HG03025 (cell line): ENCODE measurements around the gene AUTS2.

Experiments used
- ATAC-seq: cut with Tn5 transposase; IDR thresholded peaks from one replicate; pipeline ENCODE4 v1.9.1; 2021; ENCODE audit warnings: mild to moderate bottlenecking, moderate library complexity; ENCODE audit not compliant: unreplicated experiment, low FRiP score

AUTS2 gene

DNA sequence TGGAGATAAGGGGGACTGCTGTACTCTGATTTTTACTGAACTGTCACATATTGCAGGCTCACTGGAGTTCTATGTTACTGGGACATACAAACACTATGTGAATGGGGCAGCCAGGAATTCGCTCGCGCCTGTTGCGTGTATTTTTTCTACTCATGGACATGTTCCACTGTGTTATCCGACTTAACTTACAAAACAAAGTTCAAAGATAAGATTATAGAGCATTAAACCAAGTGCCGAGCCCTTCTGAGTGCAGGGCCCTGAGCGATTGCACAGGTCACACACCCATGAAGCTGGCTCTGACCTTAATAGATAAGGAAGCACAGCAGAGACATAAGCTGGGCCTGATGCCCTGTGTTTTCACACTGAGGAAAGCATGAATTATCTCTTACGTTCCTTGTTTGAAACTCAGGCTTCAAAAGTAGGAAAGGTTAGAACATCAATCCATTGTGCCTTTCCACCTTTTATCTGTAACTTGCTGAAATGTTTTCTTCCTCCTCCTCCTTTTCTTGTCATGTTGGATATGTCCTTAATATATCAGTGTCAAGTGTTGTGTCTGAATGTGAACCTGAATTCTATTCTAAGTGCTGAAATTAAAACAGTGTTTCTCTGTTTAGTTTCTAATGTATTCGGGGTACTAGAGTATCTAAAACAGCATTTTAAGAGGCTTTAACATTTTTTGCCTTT is 273.8 kb downstream of the AUTS2 start:
- ATAC-seq, result no peak

DNA sequence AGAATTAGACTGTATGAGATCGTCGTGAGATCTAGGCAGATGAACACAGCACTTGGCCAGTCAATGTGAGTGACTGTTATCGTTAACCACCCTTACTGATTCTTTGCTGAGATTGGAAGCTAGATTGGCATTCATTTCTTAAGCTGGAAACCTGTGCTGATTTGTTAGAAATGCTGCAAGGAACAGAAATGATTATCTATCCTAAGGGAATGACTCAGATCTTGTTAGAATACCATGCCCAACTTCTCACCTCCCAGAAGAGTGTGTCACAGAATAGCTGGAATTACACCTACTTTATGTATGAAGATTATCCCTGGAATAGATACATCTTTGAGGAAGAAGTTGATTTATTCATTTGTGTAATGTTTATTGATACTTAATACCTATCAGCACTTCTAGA is 275.2 kb downstream of the AUTS2 start:
- ATAC-seq, result no peak

DNA sequence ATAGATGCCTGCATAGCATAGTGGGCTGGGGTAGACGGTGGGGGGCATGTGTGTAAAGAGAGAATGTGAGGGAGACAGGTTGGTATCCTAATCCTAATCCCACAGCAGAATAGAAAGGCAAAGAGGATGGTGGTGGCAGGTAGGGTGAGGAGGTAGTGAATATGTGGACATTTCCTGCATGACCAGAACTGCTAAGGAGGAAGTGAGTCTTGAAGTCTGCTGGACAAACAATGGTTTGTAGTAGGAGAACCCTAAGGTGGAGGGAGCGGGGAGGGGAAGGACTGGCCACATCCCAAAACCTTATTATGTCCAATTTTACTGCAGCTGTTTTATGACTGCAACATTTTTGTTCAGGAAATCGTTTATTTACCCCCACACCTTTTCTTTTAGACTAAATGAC is 279.7 kb downstream of the AUTS2 start:
- ATAC-seq, result no peak

DNA sequence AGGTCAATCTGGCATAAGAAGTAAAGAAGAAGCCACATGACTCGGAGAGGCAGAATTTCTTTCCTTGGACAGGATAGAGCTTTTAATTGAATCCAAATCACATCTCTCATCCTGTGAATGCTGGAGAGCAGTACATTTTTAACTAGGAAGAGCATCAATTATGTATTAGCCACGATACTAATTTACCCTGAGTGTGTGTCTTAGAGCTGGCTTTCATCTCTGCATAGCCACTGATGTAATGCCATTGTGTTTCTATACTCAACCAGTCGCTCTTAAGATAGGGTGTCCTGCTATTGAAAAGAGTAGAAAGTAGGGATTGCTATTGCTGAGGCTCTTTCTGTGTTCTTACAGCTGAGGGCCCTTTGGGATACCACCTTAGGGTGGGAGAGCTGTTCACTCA is 280.3 kb downstream of the AUTS2 start:
- ATAC-seq, result no peak

DNA sequence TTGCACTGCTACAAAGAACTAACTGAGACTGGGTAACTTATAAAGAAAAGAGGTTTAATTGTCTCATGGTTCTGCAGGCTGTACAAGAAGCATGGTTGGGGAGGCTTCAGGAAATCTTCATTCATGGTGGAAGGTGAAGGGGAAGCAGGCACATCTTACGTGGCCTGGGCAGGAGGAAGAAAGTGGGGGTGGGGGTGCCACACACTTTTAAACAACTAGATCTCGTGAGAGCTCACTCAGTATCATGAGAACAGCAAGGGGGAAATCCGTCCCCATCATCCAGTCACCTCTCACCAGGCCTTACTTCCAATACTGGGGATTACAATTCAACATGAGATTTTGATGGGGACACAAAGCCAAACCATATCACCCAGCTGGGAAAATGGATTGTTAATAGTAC is 281.7 kb downstream of the AUTS2 start:
- no peak for ATAC-seq

DNA sequence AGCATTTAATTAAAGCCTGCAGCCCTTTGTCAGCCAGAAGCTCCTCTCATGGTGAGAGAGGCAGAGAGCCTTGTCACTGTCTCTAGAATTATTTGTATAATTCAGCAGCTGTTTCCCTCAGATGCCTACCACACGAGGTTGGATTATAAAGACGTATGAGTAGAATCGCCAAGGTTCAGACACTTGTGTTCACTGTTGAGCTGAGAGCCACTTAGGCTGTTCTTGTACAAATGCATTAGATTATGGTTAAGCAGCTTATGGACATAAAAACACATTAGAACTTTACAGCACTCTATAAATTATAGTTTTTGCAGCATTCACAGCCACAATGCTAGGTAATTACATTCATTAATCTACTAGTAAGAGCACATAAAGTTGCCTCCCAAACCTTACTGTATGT is 282.6 kb downstream of the AUTS2 start:
- no peak for ATAC-seq

DNA sequence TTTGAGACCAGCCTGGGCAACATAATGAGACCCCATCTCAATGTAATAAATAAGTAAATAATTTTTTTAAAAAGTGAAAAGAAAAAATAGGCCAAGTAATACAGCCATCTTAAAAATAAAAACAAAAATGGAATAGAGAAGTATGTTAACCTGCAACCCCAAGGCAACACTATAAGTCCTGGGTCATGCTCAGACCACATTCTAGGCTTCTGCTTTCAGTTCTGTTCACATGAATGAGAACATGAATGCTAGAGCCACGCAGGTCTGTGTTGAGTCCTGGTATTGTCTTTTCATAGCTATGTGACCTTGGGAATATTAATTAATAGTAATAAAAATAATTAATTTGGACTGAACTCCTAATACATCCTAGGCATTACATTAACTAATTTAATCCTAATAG is 284.0 kb downstream of the AUTS2 start:
- ATAC-seq, result peak; percentile 59

DNA sequence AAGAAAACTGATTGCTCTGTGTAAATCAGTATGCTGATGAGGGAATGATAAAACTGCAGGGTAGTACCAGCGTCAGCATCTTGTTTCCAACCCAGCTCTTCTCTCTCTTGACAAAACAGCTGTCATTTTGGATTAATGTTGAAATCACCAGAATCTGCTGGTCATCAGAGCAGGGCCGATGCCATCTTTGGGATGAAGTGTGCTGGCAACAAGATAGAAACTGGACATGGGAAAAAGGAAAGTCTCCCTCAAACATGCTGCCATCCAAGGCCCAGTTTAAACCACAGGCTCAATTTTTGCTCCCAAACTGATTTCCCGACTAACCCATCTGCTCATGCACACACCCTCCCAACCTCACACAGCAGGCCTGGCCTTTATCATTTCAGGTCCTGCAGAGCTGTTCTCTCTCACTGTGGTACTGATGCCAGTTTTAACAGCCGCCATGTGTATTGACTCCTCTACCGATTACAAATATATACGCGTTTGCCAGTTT is 285.2 kb downstream of the AUTS2 start:
- no peak for ATAC-seq

DNA sequence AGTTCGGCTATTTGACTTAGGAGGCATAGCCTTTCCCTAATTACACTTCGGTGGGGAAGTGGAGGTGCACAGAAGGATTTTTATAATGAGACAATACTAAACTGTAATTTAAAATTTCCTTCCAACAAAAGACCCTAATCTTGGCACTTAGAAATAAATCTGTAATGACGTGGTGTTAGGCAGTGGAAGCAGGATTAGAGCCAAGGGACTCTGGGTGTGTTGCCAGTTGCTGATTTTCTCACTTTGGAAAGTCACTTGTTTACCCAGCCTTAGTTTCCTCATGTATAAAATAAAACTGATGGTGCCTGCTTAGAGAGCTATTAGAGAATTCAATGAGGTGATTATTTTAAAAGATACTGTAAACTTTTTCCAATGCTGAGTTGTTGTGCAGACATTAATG is 287.2 kb downstream of the AUTS2 start:
- ATAC-seq, result no peak

DNA sequence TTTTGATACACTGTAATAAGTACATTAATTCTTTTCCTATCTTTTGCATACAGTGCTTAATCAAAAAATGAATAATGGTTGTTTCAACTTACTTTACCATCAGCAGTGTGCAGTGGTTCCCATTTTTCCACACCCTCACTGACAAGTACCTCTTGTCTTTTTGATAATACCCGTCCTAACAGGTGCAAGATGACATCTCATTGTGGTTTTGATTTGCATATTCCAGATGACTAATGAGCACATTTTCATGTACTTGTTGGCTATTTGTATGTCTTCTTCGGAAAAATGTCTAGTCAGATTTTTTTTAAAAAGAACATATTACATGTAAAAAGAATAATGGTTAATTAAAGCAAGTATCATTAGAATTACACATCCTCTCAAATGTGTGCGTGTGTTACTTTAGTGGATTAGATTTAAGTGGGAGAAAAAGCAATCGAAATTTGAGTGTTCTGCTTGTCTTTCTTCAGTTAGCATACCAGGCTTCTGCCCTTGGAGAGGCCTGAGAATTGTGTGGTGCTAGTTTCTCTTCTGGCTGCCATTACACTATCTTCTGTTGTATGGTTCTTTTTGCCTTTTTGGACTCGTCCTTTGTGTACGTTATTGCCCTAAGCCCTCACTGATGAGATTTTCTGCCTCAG is 291.2 kb downstream of the AUTS2 start:
- ATAC-seq, result no peak

DNA sequence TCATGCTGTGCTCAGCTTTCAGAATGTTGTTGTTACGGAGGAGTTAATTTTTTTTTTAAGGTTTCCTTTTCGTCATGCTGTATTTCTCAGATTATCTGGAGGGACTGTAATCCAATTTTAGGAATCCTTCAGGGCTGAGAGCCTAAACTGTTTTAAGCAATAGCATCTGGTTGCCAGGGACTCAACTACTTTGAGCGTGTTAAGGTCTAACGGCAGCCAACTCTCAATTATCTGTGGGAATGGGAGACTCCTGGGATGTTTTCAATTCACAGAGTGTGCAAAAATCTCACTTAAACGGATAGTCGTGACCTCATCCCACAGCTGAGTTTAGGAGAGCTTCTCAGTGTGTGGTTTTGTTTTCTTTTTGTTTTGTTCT is 291.7 kb downstream of the AUTS2 start:
- ATAC-seq, result no peak

DNA sequence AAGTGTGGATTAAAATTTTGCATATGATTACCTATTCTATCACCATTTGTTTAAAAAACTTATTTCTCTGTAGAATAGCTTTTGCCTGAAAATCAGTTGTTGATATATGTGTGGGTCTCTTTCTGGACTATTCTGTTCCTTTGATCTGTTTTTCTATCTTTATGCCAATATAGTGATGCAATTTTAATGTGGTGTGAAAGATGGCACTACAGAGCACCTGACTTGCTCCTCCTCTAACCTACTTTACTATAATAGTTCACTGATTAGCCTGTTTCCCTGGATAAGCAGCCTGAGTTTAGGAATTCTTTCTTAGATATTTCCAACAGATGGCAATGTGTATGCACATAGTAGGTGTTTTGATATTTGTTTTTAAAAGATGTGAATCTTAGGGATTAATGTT is 294.5 kb downstream of the AUTS2 start:
- ATAC-seq, result no peak

DNA sequence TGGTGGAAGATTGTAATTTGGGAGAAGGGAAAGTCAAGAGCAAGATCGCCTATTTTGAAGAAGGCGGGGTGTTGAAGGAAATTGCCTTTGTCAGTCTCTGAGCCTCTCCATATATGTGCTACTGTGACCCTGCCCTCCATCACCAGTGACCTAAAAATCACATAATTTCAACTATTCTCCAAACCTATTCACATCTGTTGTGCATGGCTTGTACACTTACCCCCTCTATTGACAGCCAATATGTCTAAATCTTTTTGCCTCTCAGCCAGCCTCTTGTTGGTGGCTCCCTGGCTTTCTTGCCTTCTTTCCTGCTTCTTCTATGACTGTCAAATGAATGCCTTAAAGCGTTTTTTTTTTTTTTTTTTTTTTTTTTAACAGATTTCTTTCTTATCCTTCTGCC is 295.6 kb downstream of the AUTS2 start:
- ATAC-seq, result no peak

DNA sequence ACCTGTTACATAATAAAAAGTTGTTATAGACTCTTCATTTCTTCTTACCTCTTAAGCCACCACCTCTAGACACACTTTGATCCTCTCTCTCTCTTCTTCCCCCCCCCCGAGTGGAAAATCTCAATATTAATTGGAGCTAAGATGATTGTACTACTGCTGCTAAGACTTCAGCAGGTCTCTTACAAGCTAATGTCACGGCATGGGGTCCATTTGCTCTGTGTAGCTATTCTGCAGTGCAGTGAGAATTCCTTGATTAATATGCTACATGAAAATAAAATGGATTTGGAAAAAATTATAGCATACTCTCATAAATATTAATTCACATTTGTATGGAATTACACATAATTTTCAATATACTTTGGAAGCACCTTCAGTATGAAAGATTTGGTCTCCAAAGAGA is 297.2 kb downstream of the AUTS2 start:
- ATAC-seq, result no peak

DNA sequence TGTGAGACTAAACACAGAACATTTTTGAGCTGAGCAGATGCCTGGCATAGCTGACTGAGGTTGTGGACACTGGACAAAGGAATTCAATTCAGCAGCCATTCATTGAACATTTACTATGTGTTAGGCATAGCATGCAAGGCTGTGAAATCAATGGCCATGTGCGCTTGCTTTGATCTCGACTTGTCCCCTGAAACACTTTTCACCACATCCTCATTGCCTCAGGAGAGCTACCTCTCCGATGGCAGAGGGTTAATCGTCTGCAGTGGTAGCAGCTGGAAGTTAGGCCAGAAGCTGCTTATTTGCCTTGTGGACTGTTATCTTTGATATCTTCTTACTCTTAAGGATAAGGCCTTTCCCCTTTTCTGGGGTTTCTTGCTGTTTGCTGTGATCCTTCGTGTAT is 297.8 kb downstream of the AUTS2 start:
- ATAC-seq, result no peak

DNA sequence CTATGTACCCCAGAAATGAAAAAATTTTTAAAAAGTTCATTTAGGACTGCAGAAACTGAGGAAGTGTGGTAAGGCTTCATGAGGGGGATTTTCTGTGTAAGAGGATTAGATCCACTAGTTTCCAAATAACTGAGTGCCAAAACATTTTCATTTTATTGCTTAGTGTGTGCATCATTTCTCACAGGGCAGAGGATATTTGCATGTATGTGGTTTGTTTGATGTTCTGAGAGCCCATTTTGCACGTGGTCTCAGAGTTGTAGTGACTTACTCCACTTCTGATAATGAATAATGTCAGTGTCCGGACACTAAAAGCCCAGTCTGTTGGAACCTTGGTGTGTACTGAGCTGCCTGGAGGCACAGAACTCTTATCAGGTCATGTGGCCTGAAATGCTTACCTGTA is 299.9 kb downstream of the AUTS2 start:
- no peak for ATAC-seq

DNA sequence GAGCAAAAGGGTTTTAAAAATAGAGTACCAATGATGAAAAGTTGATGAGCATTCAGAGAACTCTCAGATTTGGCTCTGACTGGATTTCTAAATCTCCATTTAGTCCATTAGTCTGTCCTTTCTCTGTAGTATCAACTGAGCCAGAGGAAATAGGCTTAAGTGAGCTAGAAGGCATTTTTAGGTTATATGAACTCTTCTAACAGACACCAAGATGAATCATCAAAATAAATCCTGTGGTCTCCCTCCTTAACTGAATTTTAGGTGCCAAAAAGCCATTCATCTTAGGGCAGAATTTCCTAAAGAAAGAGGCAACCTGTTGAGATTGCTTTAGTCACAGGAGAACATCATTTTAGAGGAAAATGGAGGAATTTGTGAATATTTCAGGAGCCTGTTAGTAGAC is 305.1 kb downstream of the AUTS2 start:
- no peak for ATAC-seq

DNA sequence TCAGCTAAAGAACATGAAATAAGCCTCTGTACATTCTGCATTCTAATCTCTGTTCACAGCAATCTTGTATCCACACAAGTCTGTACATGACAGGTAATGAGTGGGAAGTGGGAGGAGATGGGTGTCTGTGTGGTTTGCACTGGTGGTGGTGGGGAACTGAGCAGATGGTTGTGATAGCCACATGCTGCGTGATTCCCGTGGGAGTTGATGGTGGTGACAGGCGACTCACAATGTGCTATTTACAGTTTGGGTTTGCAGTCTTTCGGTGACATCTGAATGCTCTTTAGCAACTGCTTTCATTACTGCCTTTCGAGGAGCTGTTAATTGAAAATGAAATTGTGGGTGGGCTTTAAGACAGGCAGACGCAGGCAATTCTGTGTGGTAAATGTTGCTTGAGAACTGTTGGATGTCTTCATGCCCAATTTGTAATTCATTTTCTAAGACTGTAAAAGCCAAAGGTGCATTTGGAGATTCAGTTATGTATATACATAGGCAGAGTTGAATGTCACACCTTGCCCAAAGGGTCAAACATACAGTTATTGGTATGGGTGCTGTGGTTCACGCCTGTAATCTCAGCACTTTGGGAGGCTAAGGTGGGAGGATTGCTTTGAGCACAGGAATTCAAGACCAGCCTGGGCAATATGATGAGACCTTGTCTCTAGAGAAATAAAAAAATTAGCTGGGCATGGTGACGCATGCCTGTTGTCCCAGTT is 308.2 kb downstream of the AUTS2 start:
- peak; percentile 92 for ATAC-seq

DNA sequence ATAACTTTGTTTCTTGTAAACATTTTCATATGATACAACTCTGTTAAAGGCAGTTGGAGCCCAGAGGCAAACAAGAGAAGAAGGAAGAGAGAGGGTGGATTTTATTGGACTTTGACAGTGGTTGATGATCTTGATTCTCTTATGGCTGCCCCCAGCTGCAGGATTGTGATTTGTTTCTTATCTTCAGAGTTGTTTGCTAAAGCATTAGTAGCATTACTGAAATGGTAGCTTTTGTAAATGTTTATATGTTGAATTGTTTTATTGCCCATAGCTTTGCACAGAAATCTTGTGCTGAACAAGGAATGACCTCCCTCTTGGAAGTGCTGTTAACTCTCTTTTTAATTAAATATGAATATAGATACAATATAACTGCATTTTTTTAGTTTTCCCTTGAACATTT is 309.4 kb downstream of the AUTS2 start:
- ATAC-seq, result no peak

DNA sequence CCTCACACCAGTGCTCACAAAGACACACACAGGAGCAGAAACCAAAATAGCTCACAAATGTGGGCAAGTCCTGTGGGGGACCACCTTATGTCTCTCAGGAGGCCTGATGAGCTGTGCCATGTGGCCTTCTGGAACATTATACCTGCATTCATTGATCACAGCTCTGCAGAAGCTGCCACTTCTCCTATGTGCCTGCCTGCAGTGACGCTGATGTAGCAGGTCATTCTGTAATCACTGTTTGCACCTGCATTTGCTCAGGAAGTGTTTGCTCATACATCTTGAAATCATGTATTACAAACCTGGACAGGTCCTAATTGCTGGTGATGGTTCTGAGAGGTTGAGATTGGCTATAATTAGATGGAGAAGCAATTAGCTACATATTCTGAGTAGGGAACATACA is 310.2 kb downstream of the AUTS2 start:
- no peak for ATAC-seq

DNA sequence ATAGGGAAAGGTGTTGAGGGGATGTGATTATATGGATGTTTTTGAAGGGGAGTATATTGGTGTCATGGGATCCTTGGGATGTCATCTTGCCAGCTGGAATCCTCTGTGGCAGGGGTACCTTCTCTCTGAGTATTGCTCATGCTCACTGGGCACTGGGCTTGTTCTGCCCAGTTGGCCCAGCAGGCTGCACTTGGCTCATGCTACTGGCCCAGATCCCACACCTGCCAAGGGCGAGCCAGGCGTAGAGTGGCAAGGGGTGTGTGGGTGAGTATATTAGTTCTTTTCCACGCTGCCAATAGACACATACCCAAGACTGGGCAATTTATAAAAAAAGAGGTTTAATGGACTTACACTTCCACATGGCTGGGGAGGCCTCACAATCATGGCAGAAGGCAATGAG is 311.9 kb downstream of the AUTS2 start:
- no peak for ATAC-seq

DNA sequence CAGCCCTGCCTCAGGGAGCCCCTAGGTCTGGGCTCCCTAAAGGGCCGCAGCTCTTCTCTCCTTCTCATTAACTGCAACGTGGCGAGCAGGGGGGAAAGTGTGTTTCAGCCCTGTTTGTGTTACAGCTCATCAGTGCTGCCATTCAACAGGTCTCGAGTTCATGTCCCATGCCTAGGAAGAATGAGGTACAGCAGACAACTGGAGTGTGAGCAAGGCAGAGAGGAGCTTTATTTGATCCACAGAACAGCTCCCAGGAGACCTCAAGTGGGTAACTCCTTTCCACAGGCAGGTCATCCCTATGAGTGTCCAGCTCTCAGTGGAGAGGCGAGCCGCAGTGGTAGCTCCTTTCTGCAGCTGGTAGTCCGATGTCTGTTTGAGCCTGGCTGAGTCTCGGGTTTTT is 313.1 kb downstream of the AUTS2 start:
- ATAC-seq, result no peak
